Measurements from ENCODE around the gene DAB2.
"Not testable (repeated sequence)": the region's sequence is repeated elsewhere in the genome, so short reads cannot be mapped to it uniquely, and the experiment has no call there.

Gene DAB2

GRCh38 chr5:39352170-39352569 lies 72.6 kb downstream of the DAB2 start:
- no peak overlapping the region for H3K4me3 ChIP-seq (ENCODE audit: low read depth, low read length)

DNA sequence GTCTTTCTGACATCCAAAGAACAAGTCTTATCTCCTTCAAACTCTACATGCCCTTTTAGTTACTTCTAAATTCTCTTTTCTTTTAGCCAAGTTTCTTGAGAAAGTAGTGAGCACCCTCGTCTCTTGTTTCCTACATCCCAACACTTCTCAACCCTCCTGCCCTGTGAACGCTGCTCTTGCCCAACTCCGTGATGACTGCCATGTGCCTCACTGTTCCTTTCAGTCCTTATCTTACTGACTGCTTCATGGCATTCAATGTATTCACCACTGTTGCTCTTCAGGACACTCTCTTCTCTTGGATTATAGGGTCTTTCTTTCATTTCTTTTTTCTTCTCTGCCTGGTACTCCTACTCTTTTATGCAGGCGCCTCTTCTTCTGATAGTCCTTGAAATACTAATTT lies 75.3 kb downstream of the DAB2 start:
- no peak overlapping the region for H3K4me3 ChIP-seq (ENCODE audit: low read depth, low read length)

DNA sequence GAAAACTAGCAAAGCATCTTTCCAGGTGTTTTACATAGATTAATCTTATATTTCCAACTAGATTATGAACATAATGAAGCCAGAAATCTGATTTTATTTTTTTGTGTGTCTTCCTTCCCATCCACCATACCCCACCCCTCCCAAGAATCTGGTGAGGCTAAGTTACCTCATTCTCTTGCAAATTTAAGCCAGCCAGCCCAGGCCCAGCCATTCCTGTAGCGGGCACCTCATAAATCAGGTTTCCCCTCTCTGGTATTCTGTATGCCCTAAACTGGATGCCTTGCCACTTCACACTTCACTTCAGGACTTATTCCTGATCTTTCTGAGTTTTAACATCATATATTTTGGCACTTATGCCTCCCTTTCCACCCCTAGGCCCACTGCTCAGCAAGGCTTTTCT lies 82.3 kb downstream of the DAB2 start:
- no peak overlapping the region for H3K4me3 ChIP-seq (ENCODE audit: low read depth, low read length)

DNA sequence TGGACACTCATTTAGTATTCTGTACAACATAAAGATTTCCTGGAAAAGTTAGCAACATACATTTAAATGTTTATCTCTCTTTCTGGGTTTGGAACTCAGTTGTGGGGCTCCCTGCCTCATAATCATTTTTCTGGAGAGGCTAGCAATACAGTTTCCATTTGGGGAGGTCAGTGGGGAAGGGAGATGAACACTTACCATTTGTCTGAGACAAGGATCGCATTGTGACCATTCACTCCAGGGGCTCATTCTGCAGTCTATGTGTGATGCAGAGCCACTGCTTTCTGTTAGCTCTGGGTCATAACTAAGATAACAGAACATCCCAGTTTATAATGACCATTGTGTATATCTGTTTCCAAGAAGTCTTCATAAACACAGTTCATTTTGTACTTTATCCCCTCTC lies 82.9 kb downstream of the DAB2 start:
- H3K4me3 ChIP-seq (ENCODE audit: low read depth, low read length), result no peak overlapping the region

DNA sequence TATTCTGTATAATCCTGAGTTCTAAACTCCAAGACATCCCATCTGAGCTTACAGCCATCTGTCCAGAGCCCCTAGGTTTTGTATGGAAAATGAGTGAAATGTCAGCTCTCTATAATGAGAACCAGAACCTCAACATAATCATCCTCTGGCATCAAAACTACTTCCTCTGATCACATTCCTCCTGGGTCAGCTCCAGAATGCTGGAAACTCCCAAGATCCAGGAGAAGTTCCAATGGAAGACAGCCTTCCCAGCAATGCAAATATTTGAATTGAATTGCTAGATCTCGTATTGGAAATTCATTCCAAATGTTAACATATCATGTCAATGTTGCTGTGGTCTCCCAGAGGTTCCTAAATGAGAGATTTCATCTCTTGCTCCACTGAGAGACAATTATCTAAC lies 84.3 kb downstream of the DAB2 start:
- no peak overlapping the region for H3K4me3 ChIP-seq (ENCODE audit: low read depth, low read length)

- no peak overlapping the region for H3K4me3 ChIP-seq (ENCODE audit: low read depth, low read length)
Measured at GRCh38 chr5:39337252-39337915, 87.4 kb downstream of the DAB2 start.

GRCh38 chr5:39334296-39334695 lies 90.5 kb downstream of the DAB2 start:
- H3K4me3 ChIP-seq (ENCODE audit: low read depth, low read length), result not testable (repeated sequence)

DNA sequence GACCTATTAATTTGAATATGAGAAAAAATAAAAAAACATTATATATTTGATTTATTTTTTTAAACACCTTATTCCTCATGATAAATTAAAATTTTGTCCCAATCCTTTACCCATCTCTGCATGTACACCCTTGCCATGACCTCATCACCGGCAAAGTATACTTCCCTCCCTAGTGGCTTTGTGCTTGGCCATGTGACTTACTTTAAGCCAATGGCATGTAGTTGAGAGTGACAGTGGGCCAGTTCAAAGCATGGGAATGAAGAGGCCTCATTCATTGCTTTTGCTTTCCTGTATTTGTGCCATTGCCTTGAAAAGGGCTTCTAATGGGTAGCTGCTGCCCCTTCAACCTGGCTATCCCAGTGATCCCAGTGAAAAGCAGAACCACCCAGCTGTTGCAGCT lies 91.7 kb downstream of the DAB2 start:
- no peak overlapping the region for H3K4me3 ChIP-seq (ENCODE audit: low read depth, low read length)

- no peak overlapping the region for H3K4me3 ChIP-seq (ENCODE audit: low read depth, low read length)
Measured at GRCh38 chr5:39331861-39332381, 92.9 kb downstream of the DAB2 start.

DNA sequence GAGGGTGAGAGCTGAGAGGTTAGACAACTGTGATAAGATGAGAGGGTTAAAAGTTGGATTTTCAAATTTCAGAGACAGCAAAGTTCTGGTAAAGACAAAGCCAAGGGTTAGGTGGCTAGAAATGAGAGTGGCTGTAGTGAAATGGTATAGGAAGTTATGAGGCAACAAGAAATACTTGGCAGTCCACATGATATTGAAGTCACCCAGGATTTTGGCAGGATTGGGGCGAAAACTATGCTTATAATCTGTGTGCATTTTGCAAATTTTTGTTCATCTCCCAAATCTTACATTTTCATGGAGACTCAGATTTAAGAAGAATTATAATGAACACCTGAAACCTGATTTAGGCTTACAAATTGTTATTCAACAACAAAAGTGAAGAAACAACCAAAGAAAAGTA lies 96.0 kb downstream of the DAB2 start:
- no peak overlapping the region for H3K4me3 ChIP-seq (ENCODE audit: low read depth, low read length)

GRCh38 chr5:39323542-39323941 lies 101.2 kb downstream of the DAB2 start:
- H3K4me3 ChIP-seq (ENCODE audit: low read depth, low read length), result no peak overlapping the region

Measured in iPS-11a (cell line).